Left kidney (tissue), 2 donors: ENCODE results near the gene CNNM2. TPM values are rescaled to one million over a fixed set of nuclear protein-coding genes. Genes with fewer than 3 reads are reported as not detected.
"Not testable (repeated sequence)": the region's sequence is repeated elsewhere in the genome, so short reads cannot be mapped to it uniquely, and the experiment has no call there.

Experiments
- DNase-seq: peaks from one replicate; pipeline ENCODE4 v3.0.0-alpha.2; 2013
- polyA plus RNA-seq: library from polyadenylated mRNA; unstranded; fragments of 120-200 nt; gene quantifications from one replicate; pipeline ENCODE4 v1.2.1, GENCODE V29; 2013; ENCODE audit not compliant: insufficient read length

Gene CNNM2
- polyA plus RNA-seq, 1 donor: 10.1 TPM

- DNase-seq: no peak
These were observed 47.3 kb downstream of the CNNM2 start for GRCh38 chr10:102965311-102965851.

GRCh38 chr10:102967123-102967522 lies 49.0 kb downstream of the CNNM2 start:
- DNase-seq: no peak

DNA sequence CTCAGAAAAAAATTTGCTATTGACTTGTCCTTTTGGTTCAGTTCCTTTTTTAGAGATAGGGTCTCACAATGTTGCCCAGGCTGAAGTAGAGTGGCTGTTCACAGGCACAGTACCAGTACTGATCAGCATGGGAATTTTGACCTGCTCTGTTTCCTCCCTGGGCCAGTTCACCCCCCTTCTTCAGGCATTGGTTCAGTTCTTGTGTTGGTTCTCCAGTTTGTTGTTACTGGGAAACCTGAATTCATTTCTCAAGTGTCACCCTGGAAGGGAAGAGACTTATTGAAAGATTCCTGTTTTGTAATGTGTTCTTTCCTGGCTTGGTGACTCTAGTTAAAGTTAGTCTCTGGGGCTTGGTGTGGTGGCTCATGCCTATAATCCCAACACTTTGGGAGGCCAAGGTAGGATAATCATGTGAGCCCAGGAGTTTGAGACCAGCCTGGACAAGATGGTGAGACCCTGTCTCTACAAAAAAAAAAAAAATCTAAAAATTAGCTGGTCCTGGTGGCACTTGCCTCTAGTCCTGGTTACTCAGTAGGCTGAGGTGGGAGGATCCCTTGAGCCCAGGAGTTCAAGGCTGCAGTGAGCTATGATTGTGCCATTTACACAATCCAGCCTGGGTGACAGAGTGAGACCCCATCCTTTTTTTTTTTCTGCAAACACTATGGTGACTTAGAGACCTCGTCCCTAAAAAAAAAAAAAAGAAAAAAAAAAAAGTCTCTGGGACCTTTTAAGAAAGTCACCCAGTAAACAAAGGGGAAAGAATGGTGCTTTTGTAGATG lies 52.7 kb downstream of the CNNM2 start:
- no peak for DNase-seq

DNA sequence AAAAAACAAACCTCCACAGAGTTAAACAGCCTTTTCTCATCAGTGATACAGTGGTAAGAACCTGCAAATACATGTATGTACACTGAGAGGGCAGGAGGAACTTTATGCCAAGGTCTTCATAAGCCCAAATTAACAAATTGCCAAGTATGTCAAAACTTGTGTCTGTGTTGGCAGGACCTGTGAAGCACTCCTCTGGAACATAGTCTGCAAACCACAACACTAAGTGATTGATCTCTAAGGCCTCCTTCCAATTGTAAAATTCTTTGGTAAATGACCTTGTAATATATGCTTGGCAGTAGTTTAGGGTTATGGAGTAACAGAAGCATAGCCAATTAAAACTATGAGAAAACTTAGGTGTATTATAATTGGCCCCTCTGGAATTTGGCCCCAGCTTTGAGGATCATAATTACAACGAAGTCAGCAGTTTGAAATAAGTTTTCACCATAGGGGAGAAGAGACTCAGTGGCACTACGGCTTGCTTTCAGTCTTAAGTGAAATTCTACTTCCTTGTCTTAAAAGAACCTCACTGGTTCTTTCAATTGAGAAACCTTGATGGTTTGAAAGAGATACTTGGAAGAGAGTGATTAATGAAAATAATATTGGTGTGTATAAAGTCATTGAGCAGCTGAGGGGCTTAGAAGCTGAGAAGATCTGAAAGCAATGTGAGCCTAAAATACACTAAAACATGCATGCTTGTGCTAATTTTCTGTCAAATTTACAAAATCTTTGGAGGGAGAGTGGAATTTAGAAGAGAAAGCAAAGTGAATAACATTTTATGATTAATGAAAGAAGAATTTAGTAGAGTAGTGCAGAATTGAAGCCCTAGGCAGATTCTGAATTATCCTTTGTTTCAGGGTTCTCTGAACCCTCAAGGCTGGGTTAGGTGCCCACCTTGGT lies 57.6 kb downstream of the CNNM2 start:
- no peak for DNase-seq

DNA sequence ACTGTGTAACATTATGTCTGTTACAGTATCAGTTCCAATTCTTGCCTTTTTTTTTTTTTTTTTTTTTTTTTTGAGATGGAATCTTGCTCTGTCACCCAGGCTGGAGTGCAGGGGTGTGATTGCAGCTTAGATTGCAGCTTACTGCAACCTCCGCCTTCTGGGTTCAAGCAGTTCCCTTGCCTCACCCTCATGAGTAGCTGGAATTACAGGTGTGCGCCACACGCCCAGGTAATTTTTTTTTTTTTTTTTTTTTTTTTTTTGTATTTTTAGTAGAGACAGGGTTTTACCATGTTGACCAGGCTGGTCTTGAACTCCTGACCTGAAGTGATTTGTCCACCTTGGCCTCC lies 58.3 kb downstream of the CNNM2 start:
- DNase-seq: not testable (repeated sequence)

DNA sequence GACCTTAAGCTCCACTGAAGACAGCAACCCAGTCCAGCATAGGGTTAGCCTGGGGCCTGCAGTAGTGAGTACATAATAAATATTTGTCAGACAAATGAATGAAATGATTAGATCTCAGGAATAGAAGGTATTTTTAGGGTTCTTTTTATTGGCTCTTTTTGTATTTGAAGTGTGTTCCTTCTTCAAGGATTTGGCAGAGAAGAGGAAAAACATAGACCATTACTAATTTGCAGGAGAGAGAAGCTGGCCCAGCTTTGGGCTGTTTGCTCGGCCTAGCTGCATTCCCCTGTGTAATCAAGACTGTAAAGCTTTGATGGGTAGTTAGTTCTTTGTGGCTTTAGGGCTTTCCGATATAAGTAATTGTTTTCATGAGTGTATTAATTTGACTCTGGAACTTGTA lies 64.2 kb downstream of the CNNM2 start:
- no peak for DNase-seq

DNA sequence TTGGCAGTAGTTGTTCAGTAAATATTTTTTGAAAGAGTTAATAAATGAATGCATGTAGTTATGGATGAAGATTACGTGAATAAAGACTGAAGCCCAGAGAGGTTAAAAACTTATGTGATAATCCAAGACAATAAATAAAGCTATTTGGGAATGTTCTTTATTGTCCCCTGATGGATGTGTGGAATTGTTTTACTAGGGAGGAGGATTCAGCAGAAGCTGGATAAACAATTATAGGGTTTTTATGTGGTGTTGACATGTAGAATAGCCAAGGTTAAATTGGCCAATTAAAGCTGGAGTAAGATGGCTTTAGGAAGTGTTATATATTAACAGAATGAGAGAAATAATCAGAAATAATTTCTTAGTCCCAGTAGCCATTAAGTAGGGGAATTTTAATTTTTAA lies 66.0 kb downstream of the CNNM2 start:
- DNase-seq: no peak

- DNase-seq: no peak
These were observed 67.7 kb downstream of the CNNM2 start for GRCh38 chr10:102985811-102986210.

DNA sequence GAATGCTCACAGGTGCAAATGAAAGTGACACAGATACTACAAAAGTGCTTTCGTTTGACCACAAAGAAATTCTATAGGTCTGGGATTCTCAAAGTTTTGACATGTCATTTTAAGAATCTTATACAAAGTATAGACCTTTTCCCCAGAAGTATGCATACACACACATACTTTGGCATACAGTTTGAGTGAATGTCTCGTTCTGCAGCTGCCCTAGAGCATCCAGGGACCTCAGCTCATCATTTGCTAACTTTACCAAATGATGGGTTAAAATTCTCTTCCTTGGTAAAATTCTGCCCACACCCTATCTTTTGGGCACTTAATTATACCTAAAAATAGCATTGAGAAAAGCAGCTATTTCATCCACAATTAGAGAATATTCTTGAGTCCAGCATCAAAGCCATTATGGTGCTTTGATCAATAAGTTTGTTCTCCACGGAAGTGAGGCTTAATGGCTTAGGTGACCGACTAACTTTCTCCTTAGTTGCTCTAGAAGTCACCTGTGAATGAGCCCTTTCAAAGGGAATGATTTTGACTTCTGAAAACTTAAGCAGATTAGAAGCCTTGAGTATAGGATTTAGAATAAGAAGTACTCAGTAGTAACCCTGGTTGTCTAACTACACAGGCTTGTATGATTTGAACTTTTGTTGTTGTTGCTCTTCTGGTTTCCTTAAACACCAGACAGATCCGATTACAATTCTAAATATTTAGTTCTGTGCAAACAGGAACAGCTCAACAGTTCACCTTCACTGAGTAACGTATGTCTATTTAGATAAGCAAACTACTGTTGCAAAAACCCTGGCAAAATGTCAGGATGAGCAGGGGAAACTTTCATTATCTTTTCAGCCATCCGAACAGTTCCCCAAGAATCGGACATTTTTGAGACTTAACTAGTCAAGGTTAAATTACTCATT lies 70.6 kb downstream of the CNNM2 start:
- peak; percentile 14 for DNase-seq

DNA sequence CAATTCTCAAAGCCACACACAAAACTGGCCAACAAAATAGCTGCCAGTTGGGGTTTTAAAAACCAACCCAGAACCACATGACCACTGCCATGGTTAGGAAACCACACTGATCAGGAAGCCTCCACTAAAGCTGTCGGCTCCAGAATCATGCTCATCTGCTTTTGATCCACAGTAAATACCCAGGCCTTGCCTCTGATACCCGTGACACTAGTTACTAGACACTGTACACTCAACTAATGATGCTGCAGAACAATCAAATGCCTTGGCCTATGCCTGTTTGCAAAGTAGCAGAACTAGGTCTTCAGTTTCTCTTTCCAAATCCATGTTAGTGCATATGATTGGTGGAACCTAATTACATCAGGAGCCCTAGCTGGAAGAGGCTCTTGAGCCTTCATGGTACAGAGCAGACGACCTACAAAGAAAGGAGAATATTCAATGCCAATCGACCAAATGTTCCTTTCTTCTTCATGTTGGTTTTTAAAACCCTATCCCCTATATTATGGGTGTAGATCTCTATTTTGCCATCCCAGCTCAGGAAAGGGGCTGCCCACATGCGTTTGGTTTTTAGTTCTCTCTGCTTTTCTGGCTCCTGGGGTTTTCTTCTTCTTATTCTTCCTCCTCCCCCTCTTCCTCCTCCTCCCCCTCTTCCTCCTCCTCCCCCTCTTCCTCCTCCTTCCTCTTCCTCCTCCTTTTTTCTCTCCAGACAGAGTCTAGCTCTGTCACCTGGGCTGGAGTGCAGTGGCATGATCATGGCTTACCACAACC lies 76.6 kb downstream of the CNNM2 start:
- no peak for DNase-seq

DNA sequence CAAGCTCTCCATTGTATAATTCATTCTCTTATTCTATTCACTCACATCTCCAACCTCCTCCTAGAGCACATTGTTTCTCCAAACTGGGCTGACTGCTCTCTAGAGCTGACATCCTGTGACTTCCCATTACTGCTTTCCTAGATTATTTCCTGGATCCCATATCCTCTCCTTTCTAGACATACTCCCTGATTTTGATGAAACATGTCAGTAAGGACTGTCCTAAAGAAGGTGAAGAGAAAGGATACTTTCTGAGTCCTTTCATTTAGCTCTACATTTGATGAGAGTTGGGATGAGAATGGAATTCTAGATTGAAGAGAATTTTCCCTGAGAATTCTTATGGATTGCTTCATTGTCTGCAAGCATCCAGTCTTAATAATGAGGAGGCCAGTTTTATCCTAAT lies 78.8 kb downstream of the CNNM2 start:
- no peak for DNase-seq

- no peak for DNase-seq
These were observed 79.9 kb downstream of the CNNM2 start for GRCh38 chr10:102997998-102998397.

DNA sequence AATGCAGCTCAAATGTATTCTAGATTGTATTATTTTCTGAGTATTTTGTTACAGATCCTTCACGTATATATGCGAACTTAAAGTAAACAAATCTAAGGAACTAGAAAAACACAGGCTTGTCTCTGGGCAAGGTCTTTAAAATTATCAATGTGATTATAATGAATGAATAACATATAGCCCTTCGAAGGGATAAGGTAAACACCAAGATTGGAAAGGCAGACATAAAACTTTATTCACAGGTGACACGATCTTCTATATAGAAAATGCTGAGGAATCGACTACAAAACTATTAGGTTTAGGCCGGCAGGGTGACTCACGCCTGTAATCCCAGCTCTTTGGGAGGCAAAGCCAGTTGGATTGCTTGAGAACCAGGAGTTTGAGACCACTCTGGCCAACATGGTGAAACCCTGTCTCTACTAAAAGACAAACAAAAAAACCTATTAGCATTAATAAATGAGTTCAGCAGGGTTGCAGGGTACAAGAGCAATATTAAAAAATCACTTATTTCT lies 80.4 kb downstream of the CNNM2 start:
- no peak for DNase-seq

- DNase-seq: not testable (repeated sequence)
These were observed 82.0 kb downstream of the CNNM2 start for GRCh38 chr10:103000050-103000449.

DNA sequence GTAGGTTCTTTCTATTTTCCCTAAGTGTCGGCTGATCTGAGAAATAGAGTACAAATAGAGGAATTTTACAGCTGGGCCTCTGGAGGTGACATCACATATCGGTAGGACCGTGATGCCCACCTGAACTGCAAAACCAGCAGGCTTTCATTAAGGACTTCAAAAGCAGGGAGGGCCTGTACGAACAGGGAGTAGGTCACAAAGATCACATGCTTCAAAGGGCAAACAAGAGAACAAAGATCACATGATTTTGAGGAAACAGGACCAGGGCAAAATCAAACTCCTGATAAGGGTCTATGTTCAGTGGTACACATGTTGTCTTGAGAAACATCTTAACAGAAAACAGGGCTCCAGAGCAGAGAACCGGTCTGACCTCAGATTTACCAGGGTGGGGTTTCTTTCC lies 88.9 kb downstream of the CNNM2 start:
- no peak for DNase-seq

- DNase-seq: peak; percentile 13
These were observed 95.3 kb downstream of the CNNM2 start for GRCh38 chr10:103013416-103013815.

DNA sequence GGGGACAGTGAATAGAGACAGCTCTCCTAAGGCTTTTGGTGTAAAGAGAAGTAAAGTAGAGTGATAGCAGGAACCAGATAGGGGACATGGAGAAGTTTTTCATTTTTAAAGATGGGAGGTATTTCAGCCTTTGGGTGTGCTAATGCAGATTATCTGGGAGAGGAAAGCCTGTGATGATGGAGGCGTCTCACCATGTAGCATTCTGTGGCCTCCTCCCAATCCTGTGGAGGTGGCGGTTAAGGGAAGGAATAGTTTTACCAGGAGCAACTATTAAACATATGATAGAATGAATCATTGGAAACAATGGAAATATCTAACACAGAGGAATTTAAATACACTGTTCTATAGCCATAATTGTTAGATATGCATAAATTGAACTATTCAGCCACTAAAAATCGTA lies 101.3 kb downstream of the CNNM2 start:
- DNase-seq: no peak

GRCh38 chr10:103021150-103021899 lies 103.2 kb downstream of the CNNM2 start:
- DNase-seq: no peak

DNA sequence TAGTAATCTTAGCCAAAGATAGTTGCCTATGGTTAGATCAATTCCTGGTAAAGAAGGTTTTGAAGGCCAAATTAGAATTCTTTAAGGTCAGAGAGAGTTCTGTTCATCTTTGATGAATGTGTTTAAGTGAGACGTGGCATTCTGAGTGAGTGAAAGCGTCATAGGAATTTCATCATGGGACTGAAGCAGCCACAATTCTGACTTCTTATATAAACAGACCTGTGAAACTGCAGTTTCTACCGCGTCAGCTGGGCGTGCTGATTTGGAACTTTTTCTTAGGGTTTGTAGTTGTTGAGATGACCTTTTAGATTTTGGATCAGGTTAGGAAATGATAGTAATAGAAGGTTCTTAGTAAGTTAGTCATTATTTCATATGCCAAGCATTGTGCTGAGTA lies 103.8 kb downstream of the CNNM2 start:
- DNase-seq: no peak

DNA sequence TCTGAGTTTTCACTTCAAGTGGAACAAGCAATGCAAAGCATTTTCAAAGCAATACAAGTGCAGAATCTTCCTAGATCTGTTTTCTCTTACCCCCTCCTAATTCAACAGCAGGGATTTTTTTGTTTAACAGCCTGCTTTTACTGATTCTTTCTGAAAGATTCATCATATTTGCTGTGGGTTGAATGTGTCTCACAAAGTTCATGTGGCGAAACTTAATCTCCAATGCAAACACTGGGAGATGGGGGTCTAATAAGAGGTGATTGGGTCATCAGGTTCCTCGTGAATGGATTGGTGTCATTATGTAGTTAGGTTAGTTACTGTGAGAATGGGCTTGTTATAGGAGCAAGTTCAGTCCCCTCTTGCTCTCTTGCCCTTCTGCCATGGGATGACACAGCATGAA lies 107.6 kb downstream of the CNNM2 start:
- no peak for DNase-seq
